ENCODE data around the gene CCDC8.

DNA sequence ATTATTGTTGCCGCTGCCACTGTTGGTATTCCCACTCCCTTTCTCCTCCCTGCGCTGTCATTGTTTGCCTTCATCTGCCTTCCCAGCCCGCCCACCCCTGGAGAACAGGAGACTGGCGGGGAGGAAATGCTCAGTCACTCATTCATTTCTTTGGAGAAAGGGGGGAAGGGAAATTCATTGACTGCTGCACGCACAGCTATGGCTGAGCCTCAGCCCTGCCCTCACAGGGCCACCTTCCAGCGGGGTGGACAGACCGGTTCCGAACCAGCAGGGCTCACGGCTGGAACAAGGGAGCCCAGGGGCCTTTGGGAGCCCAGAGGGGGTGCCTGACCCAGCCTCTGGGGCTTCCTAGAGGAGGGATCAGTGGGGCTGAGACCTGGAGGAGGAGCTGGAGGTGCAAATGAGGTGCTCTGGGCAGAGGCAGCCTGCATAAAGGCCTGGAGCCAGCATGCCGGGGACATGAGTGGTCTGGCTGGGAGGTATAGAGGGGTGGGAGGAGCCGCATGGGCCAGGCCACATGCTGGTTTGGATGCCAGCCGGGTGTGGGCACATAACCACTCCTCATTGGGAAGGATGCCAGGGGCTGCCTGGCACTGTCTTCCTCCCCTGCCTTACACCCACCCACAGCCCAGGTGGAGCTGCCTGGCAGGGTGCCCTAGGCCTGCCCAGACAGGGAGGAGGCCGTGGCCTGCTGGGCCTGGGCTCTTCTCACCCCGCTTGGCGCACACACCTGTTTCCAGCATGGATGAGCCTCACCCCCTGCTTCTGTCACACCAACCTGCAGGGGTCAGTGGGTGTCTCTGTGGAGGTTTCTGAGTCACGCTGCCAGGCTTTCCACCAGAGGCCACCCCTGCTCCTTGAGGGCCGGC is 39.6 kb downstream of the CCDC8 start:
- TF ChIP-seq POLR2A (IDR thresholded peaks at IDR 0.05) (no peak), POLR2AphosphoS5 (IDR thresholded peaks at IDR 0.05) (peak in 1 of 2 donors; percentile 37)
- TF ChIP-seq, protein P1, sequence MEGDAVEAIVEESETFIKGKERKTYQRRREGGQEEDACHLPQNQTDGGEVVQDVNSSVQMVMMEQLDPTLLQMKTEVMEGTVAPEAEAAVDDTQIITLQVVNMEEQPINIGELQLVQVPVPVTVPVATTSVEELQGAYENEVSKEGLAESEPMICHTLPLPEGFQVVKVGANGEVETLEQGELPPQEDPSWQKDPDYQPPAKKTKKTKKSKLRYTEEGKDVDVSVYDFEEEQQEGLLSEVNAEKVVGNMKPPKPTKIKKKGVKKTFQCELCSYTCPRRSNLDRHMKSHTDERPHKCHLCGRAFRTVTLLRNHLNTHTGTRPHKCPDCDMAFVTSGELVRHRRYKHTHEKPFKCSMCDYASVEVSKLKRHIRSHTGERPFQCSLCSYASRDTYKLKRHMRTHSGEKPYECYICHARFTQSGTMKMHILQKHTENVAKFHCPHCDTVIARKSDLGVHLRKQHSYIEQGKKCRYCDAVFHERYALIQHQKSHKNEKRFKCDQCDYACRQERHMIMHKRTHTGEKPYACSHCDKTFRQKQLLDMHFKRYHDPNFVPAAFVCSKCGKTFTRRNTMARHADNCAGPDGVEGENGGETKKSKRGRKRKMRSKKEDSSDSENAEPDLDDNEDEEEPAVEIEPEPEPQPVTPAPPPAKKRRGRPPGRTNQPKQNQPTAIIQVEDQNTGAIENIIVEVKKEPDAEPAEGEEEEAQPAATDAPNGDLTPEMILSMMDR (IDR thresholded peaks at IDR 0.05), result no peak

Data from upper lobe of left lung (tissue), 4 donors.